Upper lobe of left lung (tissue), 6 donors: ENCODE data around the gene COL28A1. TPM values are rescaled to one million over a fixed set of nuclear protein-coding genes. Genes with fewer than 3 reads are reported as not detected.

ENCODE experiments used
- ATAC-seq, 2 donors: fragments of 200-7000 bp; cut with Tn5 transposase; one replicate each; pipeline ENCODE4 v1.9.1; 2022; ENCODE audit warnings: mild to moderate bottlenecking in 2 of 2, moderate library complexity in 2 of 2; ENCODE audit not compliant: low FRiP score in 2 of 2
- DNase-seq, 2 donors: peaks; one replicate each; pipeline ENCODE4 v3.0.0-alpha.2; 2019 to 2020
- H3K27ac ChIP-seq, 4 donors: fragments of 200-600 bp; sonication (generic); one replicate each; pipeline ENCODE4 v1.5.1; 2016 to 2019
- H3K27me3 ChIP-seq, 4 donors: fragments of 200-600 bp; sonication (generic); one replicate each; pipeline ENCODE4 v1.5.1; 2017 to 2019
- H3K36me3 ChIP-seq, 4 donors: fragments of 200-600 bp; sonication (generic); one replicate each; pipeline ENCODE4 v1.5.1; 2016 to 2019
- H3K4me1 ChIP-seq, 4 donors: fragments of 200-600 bp; sonication (generic); one replicate each; pipeline ENCODE4 v1.5.1; 2018 to 2019
- H3K4me3 ChIP-seq, 4 donors: fragments of 200-600 bp; sonication (generic); one replicate each; pipeline ENCODE4 v1.5.1; 2017 to 2019; ENCODE audit warnings: mild to moderate bottlenecking in 2 of 4, moderate library complexity in 1 of 4
- H3K9me3 ChIP-seq, 4 donors: fragments of 200-600 bp; sonication (generic); one replicate each; pipeline ENCODE4 v1.5.1; 2018 to 2019
- CTCF ChIP-seq, 6 experiments: fragments of 450-650 bp in 4 of 6; fragments of 200-600 bp in 2 of 6; sonication (generic) in 2 of 6; IDR thresholded peaks; one replicate each; pipeline ENCODE4 v1.5.1; 2016 to 2019; ENCODE audit warnings: antibody characterized with exemption in 6 of 6
- EP300 ChIP-seq, 4 donors: sonication (generic); formaldehyde crosslinking; IDR thresholded peaks; one replicate each; pipeline ENCODE4 v1.5.1; 2017; ENCODE audit warnings: antibody characterized with exemption in 4 of 4, control low read depth in 2 of 4
- POLR2A ChIP-seq, 4 donors: fragments of 450-650 bp; IDR thresholded peaks; one replicate each; pipeline ENCODE4 v1.5.1; 2016 to 2017; ENCODE audit warnings: antibody characterized with exemption in 4 of 4, mild to moderate bottlenecking in 2 of 4
- POLR2AphosphoS5 ChIP-seq, 2 donors: sonication (generic); formaldehyde crosslinking; IDR thresholded peaks; one replicate each; pipeline ENCODE4 v1.5.1; 2017; ENCODE audit warnings: antibody characterized with exemption in 2 of 2
- WGBS, 2 donors: methylation state at CpG; one replicate each; pipeline ENCODE4 v1.1.5; 2017 to 2018; 5-methylcytosine and 5-hydroxymethylcytosine counted together
- total RNA-seq, 6 donors: library from RNA; depleted of rRNA in 4 of 6; stranded (reverse); fragments of >200 nt in 4 of 6; gene quantifications; one replicate each; pipeline versions ENCODE4 v1.1.0 to v1.2.1, GENCODE V29; 2016 to 2021
- donor health status: DM: no; HTN: no; CAD: no; lungs with moderate emphysema.
- donor health status: DM: no; HTN: yes; CAD: no; lungs with severe emphysema.

Gene COL28A1
- total RNA-seq, 6 donors from 2014 or later = 1.5 to 14.7 (median 4.3) TPM

- WGBS, 2 donors = 86 to 87% methylated on average over 4 of the region's 4 CpGs
- ATAC-seq = no peak
- H3K27me3 ChIP-seq = no peaks in the 10 kb centered on the region
Observed at GRCh38 chr7:7375538-7375937, 160.1 kb downstream of the COL28A1 start.

GRCh38 chr7:7370076-7370475, 165.6 kb downstream of the COL28A1 start:
- H3K27me3 ChIP-seq = no peaks in the 10 kb centered on the region
- WGBS, 2 donors = 83 to 91% methylated on average over 2 of the region's 2 CpGs
- no peak for DNase-seq
- H3K27ac ChIP-seq = no peak overlapping the region
- no peak overlapping the region for H3K4me3 ChIP-seq
- TF ChIP-seq EP300 (IDR thresholded peaks at IDR 0.05) = no peak
- no peaks in the 10 kb centered on the region for H3K4me1 ChIP-seq
- H3K36me3 ChIP-seq = no peaks in the 10 kb centered on the region
- no peak for ATAC-seq
- H3K9me3 ChIP-seq = no peaks in the 10 kb centered on the region

More at GRCh38 chr7:7375538-7375937, 160.1 kb downstream of the COL28A1 start:
- H3K4me3 ChIP-seq = no peak overlapping the region
- no peaks in the 10 kb centered on the region for H3K4me1 ChIP-seq
- TF ChIP-seq CTCF (IDR thresholded peaks at IDR 0.05) = no peak
- TF ChIP-seq POLR2A (IDR thresholded peaks at IDR 0.05) = no peak
- TF ChIP-seq POLR2AphosphoS5 (IDR thresholded peaks at IDR 0.05) = no peak
- no peak for TF ChIP-seq EP300 (IDR thresholded peaks at IDR 0.05)
- no peaks in the 10 kb centered on the region for H3K9me3 ChIP-seq
- no peaks in the 10 kb centered on the region for H3K36me3 ChIP-seq
- no peak for DNase-seq
- no peak overlapping the region for H3K27ac ChIP-seq

- no peaks in the 10 kb centered on the region for H3K36me3 ChIP-seq
- no peak overlapping the region for H3K27ac ChIP-seq
- WGBS, 2 donors = 89 to 94% methylated on average over 2 of the region's 2 CpGs
- H3K4me1 ChIP-seq = no peaks in the 10 kb centered on the region
- no peaks in the 10 kb centered on the region for H3K9me3 ChIP-seq
- no peak for DNase-seq
- no peak overlapping the region for H3K4me3 ChIP-seq
- H3K27me3 ChIP-seq = no peaks in the 10 kb centered on the region
- no peak for ATAC-seq
- no peak for TF ChIP-seq EP300 (IDR thresholded peaks at IDR 0.05)
- no peak for TF ChIP-seq POLR2A (IDR thresholded peaks at IDR 0.05)
- no peak for TF ChIP-seq CTCF (IDR thresholded peaks at IDR 0.05)
- no peak for TF ChIP-seq POLR2AphosphoS5 (IDR thresholded peaks at IDR 0.05)
Observed at GRCh38 chr7:7369134-7369533, 166.5 kb downstream of the COL28A1 start.

- H3K27me3 ChIP-seq = no peaks in the 10 kb centered on the region
- no peak for ATAC-seq
Observed at GRCh38 chr7:7354674-7355073, 181.0 kb downstream of the COL28A1 start.

DNA sequence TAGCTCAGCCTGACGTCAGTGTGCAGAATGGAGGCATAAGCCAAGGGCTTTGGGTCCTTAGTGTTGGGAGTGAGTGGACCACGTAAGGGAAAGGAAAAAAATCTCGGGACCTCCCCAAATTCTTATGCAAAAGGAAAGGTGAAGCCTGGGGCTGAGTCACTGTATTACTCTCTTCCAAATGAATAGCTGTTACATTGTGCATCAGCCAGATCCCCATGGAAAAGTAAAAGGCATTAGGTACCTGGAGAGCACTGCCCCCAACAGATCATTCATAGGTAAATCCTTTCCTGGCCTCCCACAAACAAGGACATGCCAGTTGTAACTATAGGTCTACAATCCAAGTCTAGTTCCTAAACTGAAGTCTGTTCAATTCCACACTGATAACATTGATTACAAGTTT, 182.8 kb downstream of the COL28A1 start:
- WGBS, 2 donors = 70 to 73% methylated on average over 3 of the region's 3 CpGs
- Histone ChIP-seq H3K4me1 (no peaks in the 10 kb centered on the region), H3K36me3 (no peaks in the 10 kb centered on the region), H3K27me3 (no peaks in the 10 kb centered on the region), H3K27ac (no peak overlapping the region), H3K4me3 (no peak overlapping the region), H3K9me3 (no peaks in the 10 kb centered on the region)
- DNase-seq = no peak
- no peak for ATAC-seq
- TF ChIP-seq EP300 (IDR thresholded peaks at IDR 0.05) (no peak), POLR2AphosphoS5 (IDR thresholded peaks at IDR 0.05) (no peak), CTCF (IDR thresholded peaks at IDR 0.05) (no peak), POLR2A (IDR thresholded peaks at IDR 0.05) (no peak)

More at GRCh38 chr7:7354674-7355073, 181.0 kb downstream of the COL28A1 start:
- H3K4me3 ChIP-seq = no peak overlapping the region
- no peak for DNase-seq
- no peaks in the 10 kb centered on the region for H3K9me3 ChIP-seq
- H3K36me3 ChIP-seq = no peaks in the 10 kb centered on the region
- no peak for TF ChIP-seq EP300 (IDR thresholded peaks at IDR 0.05)
- no peak for TF ChIP-seq POLR2AphosphoS5 (IDR thresholded peaks at IDR 0.05)
- no peak for TF ChIP-seq POLR2A (IDR thresholded peaks at IDR 0.05)
- no peak for TF ChIP-seq CTCF (IDR thresholded peaks at IDR 0.05)
- H3K27ac ChIP-seq = no peak overlapping the region
- WGBS, 2 donors = 48 to 54% methylated on average over 3 of the region's 3 CpGs
- H3K4me1 ChIP-seq = no peaks in the 10 kb centered on the region
